MM.1S (cell line): Measurements from ENCODE around the gene SERPINB8.

Experiments
- DNase-seq: peaks from one replicate; pipeline ENCODE4 v3.0.0-alpha.2; 2015
- H2AFZ ChIP-seq: fragments of 300-600 bp; sonication (generic); 2 replicates; pipeline ENCODE4 v1.6.0; 2016; ENCODE audit warnings: antibody characterized with exemption, low read length
- H3F3A ChIP-seq: fragments of 300-600 bp; sonication (generic); 2 replicates; pipeline ENCODE4 v1.6.1; 2016; ENCODE audit warnings: mild to moderate bottlenecking, antibody characterized with exemption, low read length, moderate library complexity, mixed read lengths; ENCODE audit not compliant: insufficient read depth
- H3K27ac ChIP-seq: fragments of 300-600 bp; sonication (generic); 2 replicates; pipeline ENCODE4 v1.5.1; 2016; ENCODE audit warnings: mild to moderate bottlenecking, low read length
- H3K27me3 ChIP-seq: fragments of 300-600 bp; sonication (generic); replicated peaks from 2 replicates; pipeline ENCODE4 v1.6.0; 2016; ENCODE audit warnings: low read length; ENCODE audit not compliant: insufficient read depth
- H3K36me3 ChIP-seq: fragments of 300-600 bp; sonication (generic); replicated peaks from 2 replicates; pipeline ENCODE4 v1.6.1; 2016; ENCODE audit warnings: mild to moderate bottlenecking, low read length, mixed read lengths; ENCODE audit not compliant: insufficient read depth
- H3K4me1 ChIP-seq: fragments of 300-600 bp; sonication (generic); 2 replicates; pipeline ENCODE4 v1.6.1; 2016; ENCODE audit warnings: low read length, mixed read lengths
- H3K4me2 ChIP-seq: fragments of 300-600 bp; sonication (generic); 2 replicates; pipeline ENCODE4 v1.6.0; 2016; ENCODE audit warnings: low read depth, low read length
- H3K4me3 ChIP-seq: fragments of 300-600 bp; sonication (generic); 2 replicates; pipeline ENCODE4 v1.5.1; 2016; ENCODE audit warnings: low read length, mixed read lengths
- H3K79me2 ChIP-seq: fragments of 300-600 bp; sonication (generic); 2 replicates; pipeline ENCODE4 v1.6.1; 2016; ENCODE audit warnings: mixed run types, low read length, mixed read lengths
- H3K9ac ChIP-seq: fragments of 300-600 bp; sonication (generic); 2 replicates; pipeline ENCODE4 v1.6.1; 2016; ENCODE audit warnings: low read length, mixed read lengths
- H3K9me2 ChIP-seq: fragments of 300-600 bp; sonication (generic); replicated peaks from 2 replicates; pipeline ENCODE4 v1.6.1; 2016; ENCODE audit warnings: mild to moderate bottlenecking, low read length, mixed read lengths; ENCODE audit not compliant: insufficient read depth
- H3K9me3 ChIP-seq: fragments of 300-600 bp; sonication (generic); replicated peaks from 2 replicates; pipeline ENCODE4 v1.6.1; 2016; ENCODE audit warnings: mild to moderate bottlenecking, low read length, mixed read lengths; ENCODE audit not compliant: insufficient read depth
- H4K20me1 ChIP-seq: fragments of 300-600 bp; sonication (generic); 2 replicates; pipeline ENCODE4 v1.6.1; 2016; ENCODE audit warnings: mild to moderate bottlenecking, low read length, moderate library complexity, mixed read lengths; ENCODE audit not compliant: insufficient read depth
- CTCF ChIP-seq: fragments of 300-600 bp; sonication (generic); IDR thresholded peaks from 2 replicates; pipeline ENCODE4 v1.5.1; 2016; ENCODE audit warnings: antibody characterized with exemption, low read length, mixed read lengths
- EZH2 ChIP-seq: fragments of 300-600 bp; sonication (generic); optimal IDR thresholded peaks from 2 replicates; pipeline ENCODE3; 2017; ENCODE audit warnings: low read depth, mild to moderate bottlenecking, antibody characterized with exemption, low read length, mixed read lengths
- EZH2phosphoT487 ChIP-seq: fragments of 300-600 bp; sonication (generic); IDR thresholded peaks from 2 replicates; pipeline ENCODE4 v1.6.1; 2018; ENCODE audit warnings: antibody characterized with exemption, low read length

Gene SERPINB8

GRCh38 chr18:63963615-63964256 lies 6.1 kb upstream of the SERPINB8 start:
- peak; percentile 71 for DNase-seq
- TF ChIP-seq CTCF (peak; percentile 87), EZH2phosphoT487 (no peak)

GRCh38 chr18:63964908-63965307 lies 5.0 kb upstream of the SERPINB8 start:
- no peaks in the 10 kb centered on the region for H3K79me2 ChIP-seq
- H3K27me3 ChIP-seq, result no peaks in the 10 kb centered on the region
- H3K4me3 ChIP-seq, result no peak overlapping the region
- H3K4me1 ChIP-seq, result peaks cover 9% of the 10 kb centered on the region
- DNase-seq, result no peak
- H2AFZ ChIP-seq, result no peak overlapping the region
- no peak overlapping the region for H3K27ac ChIP-seq
- no peak for TF ChIP-seq EZH2phosphoT487
- TF ChIP-seq CTCF, result no peak
- no peak for TF ChIP-seq EZH2
- no peak overlapping the region for H3K4me2 ChIP-seq
- no peaks in the 10 kb centered on the region for H3F3A ChIP-seq
- H3K36me3 ChIP-seq, result no peaks in the 10 kb centered on the region
- H4K20me1 ChIP-seq, result no peaks in the 10 kb centered on the region
- no peaks in the 10 kb centered on the region for H3K9me2 ChIP-seq
- H3K9me3 ChIP-seq, result no peaks in the 10 kb centered on the region
- H3K9ac ChIP-seq, result no peak overlapping the region

More at GRCh38 chr18:63963615-63964256, 6.1 kb upstream of the SERPINB8 start:
- Histone ChIP-seq H3K4me3 (no peak overlapping the region), H3K9me3 (no peaks in the 10 kb centered on the region), H3K27me3 (no peaks in the 10 kb centered on the region), H3F3A (no peaks in the 10 kb centered on the region), H3K9ac (no peak overlapping the region), H3K4me2 (no peak overlapping the region), H3K4me1 (0 out of 2 replicates have a peak, but pooled peaks cover 3% of the 10 kb centered on the region), H2AFZ (no peak overlapping the region), H4K20me1 (no peaks in the 10 kb centered on the region), H3K36me3 (no peaks in the 10 kb centered on the region), H3K79me2 (no peaks in the 10 kb centered on the region), H3K9me2 (no peaks in the 10 kb centered on the region), H3K27ac (no peak overlapping the region)

GRCh38 chr18:63965716-63966330 lies 4.1 kb upstream of the SERPINB8 start:
- Histone ChIP-seq H3K9ac (no peak overlapping the region), H3K27ac (no peak overlapping the region), H3K36me3 (no peaks in the 10 kb centered on the region), H3K79me2 (no peaks in the 10 kb centered on the region), H3K9me2 (no peaks in the 10 kb centered on the region), H3K4me3 (no peak overlapping the region), H3K27me3 (no peaks in the 10 kb centered on the region), H3F3A (no peaks in the 10 kb centered on the region), H3K4me2 (no peak overlapping the region), H3K4me1 (peaks cover 9% of the 10 kb centered on the region), H2AFZ (no peak overlapping the region), H3K9me3 (no peaks in the 10 kb centered on the region), H4K20me1 (no peaks in the 10 kb centered on the region)
- no peak for DNase-seq
- TF ChIP-seq EZH2 (no peak), EZH2phosphoT487 (no peak), CTCF (no peak)
